Loucy (cell line): ENCODE results near the gene LARP4B.

Experiments
- H2AFZ ChIP-seq: fragments of 200-600 bp; sonication (generic); 2 replicates; pipeline ENCODE4 v1.6.0; 2016; ENCODE audit warnings: antibody characterized with exemption, mild to moderate bottlenecking, low read length, moderate library complexity
- H3F3A ChIP-seq: fragments of 200-600 bp; 2 replicates; pipeline ENCODE4 v1.6.0; 2016; ENCODE audit warnings: antibody characterized with exemption, low read depth, mild to moderate bottlenecking
- H3K27me3 ChIP-seq: fragments of 200-600 bp; sonication (generic); 2 replicates; pipeline ENCODE4 v1.6.1; 2014; ENCODE audit warnings: low read length, mild to moderate bottlenecking; ENCODE audit not compliant: insufficient read depth, poor library complexity, severe bottlenecking
- H3K36me3 ChIP-seq: fragments of 200-600 bp; sonication (generic); 2 replicates; pipeline ENCODE4 v1.6.1; 2016; ENCODE audit warnings: low read length; ENCODE audit not compliant: insufficient read depth
- H3K4me1 ChIP-seq: fragments of 200-600 bp; sonication (generic); 2 replicates; pipeline ENCODE4 v1.5.1; 2014; ENCODE audit warnings: low read length, mild to moderate bottlenecking; ENCODE audit not compliant: insufficient read depth, poor library complexity, severe bottlenecking
- H3K4me2 ChIP-seq: fragments of 200-600 bp; sonication (generic); 2 replicates; pipeline ENCODE4 v1.6.0; 2014; ENCODE audit warnings: antibody characterized with exemption, low read length, low read depth, mild to moderate bottlenecking; ENCODE audit not compliant: poor library complexity, severe bottlenecking
- H3K4me3 ChIP-seq: fragments of 200-600 bp; sonication (generic); 2 replicates; pipeline ENCODE4 v1.5.1; 2014; ENCODE audit warnings: low read length, mild to moderate bottlenecking, mixed read lengths; ENCODE audit not compliant: poor library complexity, severe bottlenecking
- H3K79me2 ChIP-seq: fragments of 200-600 bp; sonication (generic); 2 replicates; pipeline ENCODE4 v1.6.1; 2014; ENCODE audit warnings: low read length; ENCODE audit not compliant: insufficient read depth
- H3K9ac ChIP-seq: fragments of 200-600 bp; sonication (generic); 2 replicates; pipeline ENCODE4 v1.6.0; 2014; ENCODE audit warnings: mild to moderate bottlenecking, low read depth, low read length, moderate library complexity; ENCODE audit not compliant: poor library complexity, severe bottlenecking
- H3K9me2 ChIP-seq: fragments of 200-600 bp; sonication (generic); replicated peaks from 2 replicates; pipeline ENCODE4 v1.6.1; 2016; ENCODE audit warnings: low read depth, low read length, mixed read lengths
- H3K9me3 ChIP-seq: fragments of 200-600 bp; sonication (generic); 2 replicates; pipeline ENCODE4 v1.6.1; 2014; ENCODE audit warnings: mild to moderate bottlenecking, antibody characterized with exemption, low read length, low read depth; ENCODE audit not compliant: insufficient read depth
- H4K20me1 ChIP-seq: fragments of 200-600 bp; sonication (generic); 2 replicates; pipeline ENCODE4 v1.6.0; 2014; ENCODE audit warnings: antibody characterized with exemption, low read length, mild to moderate bottlenecking; ENCODE audit not compliant: insufficient read depth, poor library complexity, severe bottlenecking
- EZH2phosphoT487 ChIP-seq: fragments of 200-600 bp; IDR thresholded peaks from 2 replicates; pipeline ENCODE4 v1.6.1; 2018; ENCODE audit warnings: antibody characterized with exemption, mild to moderate bottlenecking, moderate library complexity, borderline replicate concordance
- TF ChIP-seq, protein P1 (sequence below): fragments of 200-600 bp; sonication (generic); conservative IDR thresholded peaks from 2 replicates; pipeline ENCODE4 v1.5.1; 2014; ENCODE audit warnings: mild to moderate bottlenecking, antibody characterized with exemption, low read length

Gene LARP4B

DNA sequence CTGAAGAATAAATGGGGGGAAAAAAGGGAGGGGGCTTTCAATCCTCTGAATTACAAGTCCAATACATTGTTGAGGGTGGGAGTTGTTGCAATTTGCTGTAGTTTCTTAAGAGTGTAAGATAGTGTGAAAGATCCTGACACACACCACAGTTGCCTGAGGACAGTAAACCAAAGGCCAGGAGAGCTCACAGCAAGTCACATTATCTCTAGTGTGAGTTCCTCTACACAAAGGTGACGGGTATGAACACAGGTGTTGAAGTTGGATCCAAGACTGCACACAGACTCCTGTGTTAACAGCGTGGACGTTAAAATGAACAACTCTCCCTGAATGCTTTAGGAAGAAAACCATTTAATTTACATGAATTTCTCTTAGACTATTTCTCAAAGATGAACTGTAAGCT lies 12.0 kb downstream of the LARP4B start:
- no peaks in the 10 kb centered on the region for H3F3A ChIP-seq
- H3K4me1 ChIP-seq = peaks cover 13% of the 10 kb centered on the region
- H3K9me2 ChIP-seq = no peaks in the 10 kb centered on the region
- no peak overlapping the region for H3K4me2 ChIP-seq
- H4K20me1 ChIP-seq = peaks cover 88% of the 10 kb centered on the region
- H3K9ac ChIP-seq = no peak overlapping the region
- H2AFZ ChIP-seq = no peak overlapping the region
- H3K27me3 ChIP-seq = no peaks in the 10 kb centered on the region
- TF ChIP-seq, protein P1, sequence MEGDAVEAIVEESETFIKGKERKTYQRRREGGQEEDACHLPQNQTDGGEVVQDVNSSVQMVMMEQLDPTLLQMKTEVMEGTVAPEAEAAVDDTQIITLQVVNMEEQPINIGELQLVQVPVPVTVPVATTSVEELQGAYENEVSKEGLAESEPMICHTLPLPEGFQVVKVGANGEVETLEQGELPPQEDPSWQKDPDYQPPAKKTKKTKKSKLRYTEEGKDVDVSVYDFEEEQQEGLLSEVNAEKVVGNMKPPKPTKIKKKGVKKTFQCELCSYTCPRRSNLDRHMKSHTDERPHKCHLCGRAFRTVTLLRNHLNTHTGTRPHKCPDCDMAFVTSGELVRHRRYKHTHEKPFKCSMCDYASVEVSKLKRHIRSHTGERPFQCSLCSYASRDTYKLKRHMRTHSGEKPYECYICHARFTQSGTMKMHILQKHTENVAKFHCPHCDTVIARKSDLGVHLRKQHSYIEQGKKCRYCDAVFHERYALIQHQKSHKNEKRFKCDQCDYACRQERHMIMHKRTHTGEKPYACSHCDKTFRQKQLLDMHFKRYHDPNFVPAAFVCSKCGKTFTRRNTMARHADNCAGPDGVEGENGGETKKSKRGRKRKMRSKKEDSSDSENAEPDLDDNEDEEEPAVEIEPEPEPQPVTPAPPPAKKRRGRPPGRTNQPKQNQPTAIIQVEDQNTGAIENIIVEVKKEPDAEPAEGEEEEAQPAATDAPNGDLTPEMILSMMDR = no peak
- TF ChIP-seq EZH2phosphoT487 = no peak
- peaks cover 16% of the 10 kb centered on the region; the same call in 1 of the 2 replicates for H3K36me3 ChIP-seq
- H3K9me3 ChIP-seq = no peaks in the 10 kb centered on the region
- H3K4me3 ChIP-seq = no peak overlapping the region
- peaks cover 100% of the 10 kb centered on the region for H3K79me2 ChIP-seq

DNA sequence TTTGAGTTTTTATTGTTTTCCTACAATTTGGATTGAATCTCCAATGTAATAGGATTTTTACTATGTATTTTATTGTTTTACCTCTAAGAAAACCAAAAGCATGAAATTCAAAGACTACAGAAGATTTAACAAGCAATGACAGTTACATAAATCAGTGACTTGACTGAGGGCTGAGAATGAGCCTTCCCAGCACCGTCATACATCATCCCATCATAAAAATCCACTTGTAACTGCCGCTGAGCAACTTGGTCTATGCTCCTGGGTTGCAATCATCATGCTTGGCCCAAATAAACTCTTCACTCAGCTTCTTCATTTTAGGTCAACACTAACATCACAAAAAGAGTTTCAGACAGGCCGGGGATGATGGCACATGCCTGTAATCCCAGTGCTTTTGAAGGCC lies 13.5 kb downstream of the LARP4B start:
- Histone ChIP-seq H3K9me3 (no peaks in the 10 kb centered on the region), H3K4me1 (peaks cover 4% of the 10 kb centered on the region), H3K27me3 (no peaks in the 10 kb centered on the region), H3K9me2 (no peaks in the 10 kb centered on the region), H4K20me1 (peaks cover 87% of the 10 kb centered on the region), H3K79me2 (peaks cover 98% of the 10 kb centered on the region), H3K4me3 (no peak overlapping the region), H2AFZ (no peak overlapping the region), H3K36me3 (peaks cover 14% of the 10 kb centered on the region; the same call in 1 of the 2 replicates), H3K4me2 (no peak overlapping the region), H3K9ac (no peak overlapping the region), H3F3A (no peaks in the 10 kb centered on the region)
- no peak for TF ChIP-seq EZH2phosphoT487
- TF ChIP-seq, protein P1 = no peak

DNA sequence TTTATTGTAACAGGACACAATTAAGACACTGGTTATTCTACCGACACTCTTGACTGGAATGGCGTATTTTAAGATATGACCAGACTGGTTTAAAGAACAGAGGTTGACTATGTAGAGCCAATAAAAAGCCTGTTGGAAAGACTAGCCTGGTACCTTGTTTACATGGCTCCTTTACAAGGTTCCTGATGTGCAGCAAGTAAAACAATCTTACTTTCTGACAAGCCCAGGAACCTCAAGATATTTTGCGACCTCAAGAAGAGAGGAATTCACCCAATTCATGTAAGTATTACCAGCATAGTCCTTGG lies 14.1 kb downstream of the LARP4B start:
- Histone ChIP-seq H3K36me3 (peaks cover 14% of the 10 kb centered on the region; the same call in 1 of the 2 replicates), H4K20me1 (peaks cover 86% of the 10 kb centered on the region)

More for the DNA sequence above, 14.1 kb downstream of the LARP4B start:
- Histone ChIP-seq H3K79me2 (peaks cover 98% of the 10 kb centered on the region), H3K9me2 (no peaks in the 10 kb centered on the region), H3K4me2 (no peak overlapping the region), H3K9ac (no peak overlapping the region), H2AFZ (no peak overlapping the region), H3K9me3 (no peaks in the 10 kb centered on the region), H3K4me1 (peaks cover 4% of the 10 kb centered on the region), H3K4me3 (no peak overlapping the region), H3F3A (no peaks in the 10 kb centered on the region), H3K27me3 (no peaks in the 10 kb centered on the region)
- TF ChIP-seq EZH2phosphoT487 = no peak
- TF ChIP-seq, protein P1 = no peak
